ENCODE data around the gene PTPRH. TPM values are rescaled to one million over a fixed set of nuclear protein-coding genes. Genes with fewer than 3 reads are reported as not detected.
"Not testable (repeated sequence)": the region's sequence is repeated elsewhere in the genome, so short reads cannot be mapped to it uniquely, and the experiment has no call there.

PTPRH gene
- polyA plus RNA-seq, 1 donor (not counting 4 experiments of a cell fraction or from before 2014, with no cell fraction given), result 0.17 TPM

DNA sequence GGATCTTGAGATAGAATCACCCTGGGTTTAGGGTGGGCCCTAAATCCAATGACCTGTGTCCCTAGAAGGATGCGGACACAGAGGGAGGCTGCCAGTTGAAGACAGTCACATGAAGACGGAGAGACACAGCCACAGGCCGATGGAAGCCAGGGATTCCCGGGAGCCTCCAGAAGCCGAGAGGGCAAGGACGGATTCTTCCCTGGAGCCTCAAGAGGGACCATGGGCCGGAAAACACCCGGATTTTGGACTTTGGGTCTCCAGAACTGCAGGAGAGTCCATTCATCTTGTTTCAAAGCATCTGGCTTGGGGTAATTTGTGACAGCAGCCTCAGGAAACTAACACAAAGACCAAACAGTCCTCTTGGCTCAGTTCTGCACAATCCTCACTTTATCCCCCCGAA is 17.0 kb upstream of the PTPRH start:
- no peaks in the 10 kb centered on the region for H3K79me2 ChIP-seq (ENCODE audit: control insufficient read depth, insufficient read depth, low read length)

DNA sequence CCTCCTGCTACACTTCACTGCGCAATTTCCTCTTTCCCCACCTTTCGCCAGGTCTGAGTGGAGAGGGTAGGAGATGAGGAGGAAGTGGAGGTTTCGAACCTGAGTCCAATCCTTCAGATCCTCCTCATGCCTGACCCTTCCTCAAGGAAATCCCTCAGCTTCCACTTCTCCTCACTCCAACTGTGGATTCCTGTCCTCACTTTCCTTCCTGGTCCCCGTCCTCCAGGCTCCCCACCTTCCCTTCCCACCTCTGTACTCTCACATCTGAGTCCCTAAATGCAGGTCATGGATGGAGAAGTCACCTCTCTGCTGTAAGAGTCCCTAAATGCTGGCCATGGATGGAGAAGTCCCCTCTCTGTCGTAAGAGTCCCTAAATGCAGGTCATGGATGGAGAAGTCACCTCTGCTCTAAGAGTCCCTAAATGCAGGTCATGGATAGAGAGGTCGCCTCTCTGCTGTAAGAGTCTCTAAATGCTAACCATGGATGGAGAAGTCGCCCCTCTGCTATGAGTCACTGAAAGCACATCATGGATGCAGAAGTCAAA is 16.2 kb upstream of the PTPRH start:
- peaks cover 10 to 13% of the 10 kb centered on the region in 2 experiments for H3K36me3 ChIP-seq (ENCODE audit: control insufficient read depth in 2 of 2, extremely low read depth in 1 of 2, insufficient read depth in 2 of 2, low read length in 2 of 2)
- DNase-seq (ENCODE audit: low read depth, low spot score) (no peak), FAIRE-seq (no peak)
- no peaks in the 10 kb centered on the region for H3K4me1 ChIP-seq (ENCODE audit: control insufficient read depth, extremely low read depth, insufficient read depth, low read length)
- H3K9me3 ChIP-seq (ENCODE audit: control insufficient read depth, low read depth, low read length), result no peaks in the 10 kb centered on the region
- H3K9me1 ChIP-seq (ENCODE audit: control insufficient read depth, extremely low read depth, insufficient read depth, low read length), result no peaks in the 10 kb centered on the region
- no peak overlapping the region for H2AFZ ChIP-seq (ENCODE audit: control insufficient read depth, low read length)
- no peak overlapping the region for H3K9ac ChIP-seq (ENCODE audit: control insufficient read depth, extremely low read depth, insufficient read depth, low read length)
- H3K27me3 ChIP-seq (ENCODE audit: control insufficient read depth, extremely low read depth, insufficient read depth, low read length), result no peaks in the 10 kb centered on the region
- dilution Hi-C loops (cut with MboI; ENCODE audit: extremely low pct_ligation_motif_present, low sequenced_read_pairs), result no loop called here
- H3K4me2 ChIP-seq (ENCODE audit: control insufficient read depth, extremely low read depth, insufficient read depth, low read depth, low read length), result no peak overlapping the region
- no peaks in the 10 kb centered on the region for H4K20me1 ChIP-seq (ENCODE audit: control insufficient read depth, extremely low read depth, insufficient read depth, low read length)
- no peak overlapping the region for H3K27ac ChIP-seq (ENCODE audit: control insufficient read depth, insufficient read depth, low read length)
- no peak overlapping the region for H3K4me3 ChIP-seq (ENCODE audit: control insufficient read depth in 2 of 3, extremely low read depth in 1 of 3, insufficient read depth in 2 of 3, low read depth in 1 of 3, low read length in 3 of 3)
- no peaks in the 10 kb centered on the region for H3K79me2 ChIP-seq (ENCODE audit: control insufficient read depth, insufficient read depth, low read length)
- TF ChIP-seq, protein P1, sequence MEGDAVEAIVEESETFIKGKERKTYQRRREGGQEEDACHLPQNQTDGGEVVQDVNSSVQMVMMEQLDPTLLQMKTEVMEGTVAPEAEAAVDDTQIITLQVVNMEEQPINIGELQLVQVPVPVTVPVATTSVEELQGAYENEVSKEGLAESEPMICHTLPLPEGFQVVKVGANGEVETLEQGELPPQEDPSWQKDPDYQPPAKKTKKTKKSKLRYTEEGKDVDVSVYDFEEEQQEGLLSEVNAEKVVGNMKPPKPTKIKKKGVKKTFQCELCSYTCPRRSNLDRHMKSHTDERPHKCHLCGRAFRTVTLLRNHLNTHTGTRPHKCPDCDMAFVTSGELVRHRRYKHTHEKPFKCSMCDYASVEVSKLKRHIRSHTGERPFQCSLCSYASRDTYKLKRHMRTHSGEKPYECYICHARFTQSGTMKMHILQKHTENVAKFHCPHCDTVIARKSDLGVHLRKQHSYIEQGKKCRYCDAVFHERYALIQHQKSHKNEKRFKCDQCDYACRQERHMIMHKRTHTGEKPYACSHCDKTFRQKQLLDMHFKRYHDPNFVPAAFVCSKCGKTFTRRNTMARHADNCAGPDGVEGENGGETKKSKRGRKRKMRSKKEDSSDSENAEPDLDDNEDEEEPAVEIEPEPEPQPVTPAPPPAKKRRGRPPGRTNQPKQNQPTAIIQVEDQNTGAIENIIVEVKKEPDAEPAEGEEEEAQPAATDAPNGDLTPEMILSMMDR (optimal IDR thresholded peaks at IDR 0.05 in 1 of 3, IDR thresholded peaks at IDR 0.05 in 1 of 3, conservative IDR thresholded peaks at IDR 0.05 in 1 of 3; ENCODE audit: extremely low read depth in 1 of 3, insufficient read depth in 2 of 3, low read length in 3 of 3), result no peak

More for the DNA sequence above, 17.0 kb upstream of the PTPRH start:
- TF ChIP-seq EZH2 (IDR thresholded peaks at IDR 0.05; ENCODE audit: low read length), result no peak
- TF ChIP-seq, protein P1 (optimal IDR thresholded peaks at IDR 0.05 in 1 of 3, IDR thresholded peaks at IDR 0.05 in 1 of 3, conservative IDR thresholded peaks at IDR 0.05 in 1 of 3; ENCODE audit: extremely low read depth in 1 of 3, insufficient read depth in 2 of 3, low read length in 3 of 3), result no peak
- DNase-seq (ENCODE audit: low read depth, low spot score), result no peak
- Histone ChIP-seq H3K9me3 (ENCODE audit: control insufficient read depth, low read depth, low read length) (no peaks in the 10 kb centered on the region), H3K36me3 (ENCODE audit: control insufficient read depth in 2 of 2, extremely low read depth in 1 of 2, insufficient read depth in 2 of 2, low read length in 2 of 2) (peaks cover 12 to 15% of the 10 kb centered on the region in 2 experiments), H3K4me3 (ENCODE audit: control insufficient read depth in 2 of 3, extremely low read depth in 1 of 3, insufficient read depth in 2 of 3, low read depth in 1 of 3, low read length in 3 of 3) (no peak overlapping the region), H3K27me3 (ENCODE audit: control insufficient read depth, extremely low read depth, insufficient read depth, low read length) (no peaks in the 10 kb centered on the region), H2AFZ (ENCODE audit: control insufficient read depth, low read length) (no peak overlapping the region), H4K20me1 (ENCODE audit: control insufficient read depth, extremely low read depth, insufficient read depth, low read length) (no peaks in the 10 kb centered on the region), H3K27ac (ENCODE audit: control insufficient read depth, insufficient read depth, low read length) (no peak overlapping the region), H3K4me2 (ENCODE audit: control insufficient read depth, extremely low read depth, insufficient read depth, low read depth, low read length) (no peak overlapping the region), H3K4me1 (ENCODE audit: control insufficient read depth, extremely low read depth, insufficient read depth, low read length) (no peaks in the 10 kb centered on the region), H3K9ac (ENCODE audit: control insufficient read depth, extremely low read depth, insufficient read depth, low read length) (no peak overlapping the region), H3K9me1 (ENCODE audit: control insufficient read depth, extremely low read depth, insufficient read depth, low read length) (no peaks in the 10 kb centered on the region)
- dilution Hi-C loops (cut with MboI; ENCODE audit: extremely low pct_ligation_motif_present, low sequenced_read_pairs), result no loop called here
- no peak for FAIRE-seq

DNA sequence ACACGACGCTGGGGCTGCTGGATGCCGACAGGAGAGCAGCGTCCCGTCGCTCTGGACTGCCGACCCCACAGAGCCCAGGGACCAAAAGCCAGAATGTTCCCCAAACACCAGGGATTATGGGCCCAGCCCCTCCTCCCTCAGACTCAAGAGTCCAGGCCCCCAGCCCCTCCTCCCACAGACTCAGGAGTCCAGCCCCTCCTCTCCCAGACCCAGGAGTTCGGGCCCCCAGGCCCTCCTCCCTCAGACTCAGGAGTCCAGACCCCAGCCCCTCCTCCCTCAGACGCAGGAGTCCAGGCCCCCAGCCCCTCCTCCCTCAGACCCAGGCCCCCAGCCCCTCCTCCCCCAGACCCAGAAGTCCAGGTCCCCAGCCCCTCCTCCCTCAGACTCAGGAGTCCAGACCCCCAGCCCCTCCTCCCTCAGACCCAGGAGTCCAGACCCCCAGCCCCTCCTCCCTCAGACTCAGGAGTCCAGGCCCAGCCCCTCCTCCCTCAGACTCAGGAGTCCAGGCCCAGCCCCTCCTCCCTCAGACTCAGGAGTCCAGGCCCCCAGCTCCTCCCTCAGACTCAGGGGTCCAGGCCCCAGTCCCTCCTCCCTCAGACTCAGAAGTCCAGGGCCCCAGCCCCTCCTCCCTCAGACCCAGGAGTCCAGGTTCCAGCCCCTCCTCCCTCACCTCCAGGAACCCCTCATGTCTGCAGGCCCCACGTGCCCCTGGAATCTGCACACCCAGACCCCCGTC is 15.5 kb upstream of the PTPRH start:
- H3K4me1 ChIP-seq (ENCODE audit: control insufficient read depth, extremely low read depth, insufficient read depth, low read length); H3K9me1 ChIP-seq (ENCODE audit: control insufficient read depth, extremely low read depth, insufficient read depth, low read length); H3K9ac ChIP-seq (ENCODE audit: control insufficient read depth, extremely low read depth, insufficient read depth, low read length); H2AFZ ChIP-seq (ENCODE audit: control insufficient read depth, low read length); FAIRE-seq; H3K9me3 ChIP-seq (ENCODE audit: control insufficient read depth, low read depth, low read length); H3K4me3 ChIP-seq (ENCODE audit: control insufficient read depth in 2 of 3, extremely low read depth in 1 of 3, insufficient read depth in 2 of 3, low read depth in 1 of 3, low read length in 3 of 3); H3K27ac ChIP-seq (ENCODE audit: control insufficient read depth, insufficient read depth, low read length); DNase-seq (ENCODE audit: low read depth, low spot score); H3K27me3 ChIP-seq (ENCODE audit: control insufficient read depth, extremely low read depth, insufficient read depth, low read length); H3K4me2 ChIP-seq (ENCODE audit: control insufficient read depth, extremely low read depth, insufficient read depth, low read depth, low read length); H3K79me2 ChIP-seq (ENCODE audit: control insufficient read depth, insufficient read depth, low read length); dilution Hi-C loops (cut with MboI; ENCODE audit: extremely low pct_ligation_motif_present, low sequenced_read_pairs); H4K20me1 ChIP-seq (ENCODE audit: control insufficient read depth, extremely low read depth, insufficient read depth, low read length): not testable (repeated sequence)
- H3K36me3 ChIP-seq (ENCODE audit: control insufficient read depth in 2 of 2, extremely low read depth in 1 of 2, insufficient read depth in 2 of 2, low read length in 2 of 2), result peaks cover 10 to 14% of the 10 kb centered on the region in 2 experiments
